MCF 10A (cell line): ENCODE data around the gene ID3. TPM values are rescaled to one million over a fixed set of nuclear protein-coding genes. Genes with fewer than 3 reads are reported as not detected.

ENCODE experiments used
- BruUV-seq: library from RNA; stranded (reverse); fragments of 400-500 nt; replicated peaks from 2 replicates; lab custom pipeline; 2021; lab: Mats Ljungman, UMichigan
- CTCF ChIA-PET: fragments of 300-600 bp; sonication (Branson Sonifier 250); formaldehyde crosslinking; extraction: SDS; loops from one replicate; lab custom pipeline; 2021; ENCODE audit warnings: antibody characterized with exemption, inconsistent platforms; lab: Yijun Ruan, JAX
- POLR2A ChIA-PET: fragments of 300-600, 350-650 bp; sonication (Branson Sonifier 250); formaldehyde crosslinking; extraction: SDS; loops from one replicate; lab custom pipeline; 2020; ENCODE audit warnings: antibody characterized with exemption, inconsistent platforms; lab: Yijun Ruan, JAX
- DNase-seq: peaks from one replicate; pipeline ENCODE4 v3.0.0-alpha.2; 2018; ENCODE audit not compliant: unreplicated experiment
- H3K27ac Mint-ChIP-seq: one replicate; pipeline ENCODE4 v1.8.0; 2022; ENCODE audit warnings: mild to moderate bottlenecking, low read depth, mixed read lengths; ENCODE audit not compliant: unreplicated experiment
- H3K27me3 Mint-ChIP-seq: one replicate; pipeline ENCODE4 v1.8.0; 2022; ENCODE audit warnings: mixed read lengths; ENCODE audit not compliant: insufficient read depth, unreplicated experiment
- H3K36me3 Mint-ChIP-seq: one replicate; pipeline ENCODE4 v1.8.0; 2022; ENCODE audit warnings: mild to moderate bottlenecking, moderate library complexity, mixed read lengths; ENCODE audit not compliant: insufficient read depth, unreplicated experiment
- H3K4me1 Mint-ChIP-seq: one replicate; pipeline ENCODE4 v1.8.0; 2022; ENCODE audit warnings: mixed read lengths; ENCODE audit not compliant: insufficient read depth, unreplicated experiment
- H3K4me3 Mint-ChIP-seq: one replicate; pipeline ENCODE4 v1.8.0; 2022; ENCODE audit warnings: mild to moderate bottlenecking, moderate library complexity, mixed read lengths; ENCODE audit not compliant: unreplicated experiment
- H3K9me3 Mint-ChIP-seq: one replicate; pipeline ENCODE4 v1.8.0; 2022; ENCODE audit warnings: mixed read lengths; ENCODE audit not compliant: unreplicated experiment
- intact Hi-C: fragments of 100-400 bp; cut with micrococcal nuclease; formaldehyde crosslinking; loops from 2 replicates; pipeline ENCODE4 v1.14.1; 2022
- total RNA-seq: library from RNA; stranded (reverse); gene quantifications from 2 replicates; pipeline ENCODE4 v1.2.3, GENCODE V29; 2022
- TF ChIP-seq, protein P1 (sequence below): fragments of 200-600 bp; IDR thresholded peaks from one replicate; pipeline ENCODE4 v1.8.0; 2022; ENCODE audit warnings: antibody characterized with exemption, mild to moderate bottlenecking; ENCODE audit not compliant: unreplicated experiment

Gene ID3
- total RNA-seq, 1 experiment from 2014 or later = 34.8 TPM

GRCh38 chr1:23555270-23555985, 3.9 kb downstream of the ID3 start:
- Mint-ChIP-seq H3K9me3 (no peaks in the 10 kb centered on the region), H3K27ac (peak overlapping the region; percentile 71), H3K36me3 (peaks cover 13% of the 10 kb centered on the region), H3K4me1 (peaks cover 32% of the 10 kb centered on the region), H3K27me3 (no peaks in the 10 kb centered on the region), H3K4me3 (peak overlapping the region; percentile 94)
- TF ChIP-seq, protein P1, sequence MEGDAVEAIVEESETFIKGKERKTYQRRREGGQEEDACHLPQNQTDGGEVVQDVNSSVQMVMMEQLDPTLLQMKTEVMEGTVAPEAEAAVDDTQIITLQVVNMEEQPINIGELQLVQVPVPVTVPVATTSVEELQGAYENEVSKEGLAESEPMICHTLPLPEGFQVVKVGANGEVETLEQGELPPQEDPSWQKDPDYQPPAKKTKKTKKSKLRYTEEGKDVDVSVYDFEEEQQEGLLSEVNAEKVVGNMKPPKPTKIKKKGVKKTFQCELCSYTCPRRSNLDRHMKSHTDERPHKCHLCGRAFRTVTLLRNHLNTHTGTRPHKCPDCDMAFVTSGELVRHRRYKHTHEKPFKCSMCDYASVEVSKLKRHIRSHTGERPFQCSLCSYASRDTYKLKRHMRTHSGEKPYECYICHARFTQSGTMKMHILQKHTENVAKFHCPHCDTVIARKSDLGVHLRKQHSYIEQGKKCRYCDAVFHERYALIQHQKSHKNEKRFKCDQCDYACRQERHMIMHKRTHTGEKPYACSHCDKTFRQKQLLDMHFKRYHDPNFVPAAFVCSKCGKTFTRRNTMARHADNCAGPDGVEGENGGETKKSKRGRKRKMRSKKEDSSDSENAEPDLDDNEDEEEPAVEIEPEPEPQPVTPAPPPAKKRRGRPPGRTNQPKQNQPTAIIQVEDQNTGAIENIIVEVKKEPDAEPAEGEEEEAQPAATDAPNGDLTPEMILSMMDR = no peak
- BruUV-seq = TSS peak; percentile 76
- CTCF ChIA-PET = interaction anchor here (0.5 to 21.7 kb wide), 12 partner anchors 9 to 1424 kb away, joined by 3 to 472 read pairs (median 4); no protein-coding TSS in a partner anchor
- intact Hi-C loops = loop anchor here (1.0 kb wide), 1 partner anchor 80 kb away; no protein-coding TSS in a partner anchor
- POLR2A ChIA-PET = interaction anchor here (0.6 to 12.1 kb wide), 37 partner anchors 9 to 1502 kb away, joined by 3 to 622 read pairs (median 5); partner anchors contain the start of genes ASAP3, ELOA, GALE and HMGCL
- DNase-seq = no peak

GRCh38 chr1:23554481-23555269, 4.6 kb downstream of the ID3 start:
- ChIA-PET CTCF (interaction anchor here (0.5 to 21.7 kb wide), 9 partner anchors 10 to 624 kb away, joined by 3 to 472 read pairs (median 4); no protein-coding TSS in a partner anchor), POLR2A (interaction anchor here (0.6 to 12.1 kb wide), 31 partner anchors 9 to 272 kb away, joined by 3 to 622 read pairs (median 5); partner anchors contain the start of genes ASAP3, ELOA, GALE and HMGCL)
- peak overlapping the region; percentile 6 for H3K27ac Mint-ChIP-seq
- no TSS peak for BruUV-seq
- intact Hi-C loops = loop anchor here (1.0 kb wide), 1 partner anchor 81 kb away; no protein-coding TSS in a partner anchor
- H3K4me3 Mint-ChIP-seq = peak overlapping the region; percentile 94
- H3K27me3 Mint-ChIP-seq = no peaks in the 10 kb centered on the region
- H3K9me3 Mint-ChIP-seq = no peaks in the 10 kb centered on the region
- H3K36me3 Mint-ChIP-seq = peaks cover 13% of the 10 kb centered on the region
- DNase-seq = peak; percentile 86
- TF ChIP-seq, protein P1 = peak; percentile 14
- H3K4me1 Mint-ChIP-seq = peaks cover 26% of the 10 kb centered on the region

DNA sequence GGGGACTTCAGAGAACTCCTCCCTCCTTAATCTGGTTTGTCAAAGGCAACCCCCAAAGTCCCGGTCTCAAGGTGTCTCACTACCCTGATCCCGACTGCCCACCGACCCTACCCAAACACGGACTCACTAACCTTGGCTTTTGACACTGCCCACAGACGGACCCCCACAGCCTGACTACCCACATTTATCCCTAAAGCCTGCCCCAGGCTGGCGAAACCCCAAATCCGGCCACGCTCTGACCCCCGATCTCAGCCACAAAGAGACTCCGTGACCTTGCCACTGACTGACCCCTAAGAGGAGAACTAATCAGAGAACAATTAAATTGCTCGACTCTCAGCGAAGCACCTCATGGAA, 5.2 kb downstream of the ID3 start:
- DNase-seq = no peak
- TF ChIP-seq, protein P1 = no peak
- ChIA-PET POLR2A (interaction anchor here (0.6 to 12.1 kb wide), 13 partner anchors 13 to 190 kb away, joined by 3 to 622 read pairs (median 5); partner anchors contain the start of genes ELOA and RPL11), CTCF (interaction anchor here (0.6 to 21.7 kb wide), 5 partner anchors 9 to 560 kb away, joined by 3 to 472 read pairs (median 3); no protein-coding TSS in a partner anchor)
- Mint-ChIP-seq H3K27me3 (no peaks in the 10 kb centered on the region), H3K4me3 (peak overlapping the region; percentile 94), H3K4me1 (peaks cover 26% of the 10 kb centered on the region), H3K36me3 (peaks cover 11% of the 10 kb centered on the region), H3K27ac (peak overlapping the region; percentile 6), H3K9me3 (no peaks in the 10 kb centered on the region)
- intact Hi-C loops = no loop called here
- BruUV-seq = no TSS peak
